Neural cell (in vitro differentiated cells): ENCODE results near the gene ESR1. TPM values are rescaled to one million over a fixed set of nuclear protein-coding genes. Genes with fewer than 3 reads are reported as not detected.

Source experiments
- H2AFZ ChIP-seq: fragments of 200-600, 300-800 bp; sonication (generic), shearing (Covaris generic); 2 replicates; pipeline ENCODE4 v1.6.0; 2014; ENCODE audit warnings: low read depth, mild to moderate bottlenecking, antibody characterized with exemption, low read length, moderate library complexity
- H3F3A ChIP-seq: fragments of 200-600 bp; shearing (Covaris generic); 2 replicates; pipeline ENCODE4 v1.6.1; 2016; ENCODE audit warnings: mild to moderate bottlenecking, moderate library complexity, mixed read lengths, antibody characterized with exemption, low read length; ENCODE audit not compliant: insufficient read depth, poor library complexity, severe bottlenecking
- H3K27ac ChIP-seq: fragments of 200-600, 300-800 bp; sonication (generic), shearing (Covaris generic); 2 replicates; pipeline ENCODE4 v1.5.1; 2014; ENCODE audit warnings: mild to moderate bottlenecking, low read length, moderate library complexity
- H3K27me3 ChIP-seq: fragments of 300-800, 200-600 bp; sonication (generic), shearing (Covaris generic); 2 replicates; pipeline ENCODE4 v1.6.0; 2014; ENCODE audit warnings: mild to moderate bottlenecking, low read depth, low read length, moderate library complexity; ENCODE audit not compliant: insufficient read depth
- H3K36me3 ChIP-seq: fragments of 300-800, 200-600 bp; sonication (generic), shearing (Covaris generic); 2 replicates; pipeline ENCODE4 v1.5.1; 2014; ENCODE audit warnings: mild to moderate bottlenecking, antibody characterized with exemption, low read length, moderate library complexity; ENCODE audit not compliant: insufficient read depth
- H3K4me2 ChIP-seq: fragments of 300-800, 200-600 bp; sonication (generic), shearing (Covaris generic); 2 replicates; pipeline ENCODE4 v1.6.0; 2014; ENCODE audit warnings: mild to moderate bottlenecking, low read length
- H3K4me3 ChIP-seq: fragments of 300-800, 200-600 bp; sonication (generic), shearing (Covaris generic); 2 replicates; pipeline ENCODE4 v1.5.1; 2014; ENCODE audit warnings: mild to moderate bottlenecking, low read length, moderate library complexity
- H3K79me2 ChIP-seq: fragments of 200-600 bp; shearing (Covaris generic); replicated peaks from 2 replicates; pipeline ENCODE4 v1.6.0; 2014; ENCODE audit warnings: mild to moderate bottlenecking, low read length, moderate library complexity; ENCODE audit not compliant: insufficient read depth
- H3K9ac ChIP-seq: fragments of 300-800, 200-600 bp; sonication (generic), shearing (Covaris generic); 2 replicates; pipeline ENCODE4 v1.6.1; 2016; ENCODE audit warnings: mild to moderate bottlenecking, low read length, mixed read lengths
- H3K9me2 ChIP-seq: fragments of 200-600 bp; shearing (Covaris generic); 2 replicates; pipeline ENCODE4 v1.6.1; 2016; ENCODE audit warnings: mild to moderate bottlenecking, low read length, mixed read lengths; ENCODE audit not compliant: insufficient read depth
- H3K9me3 ChIP-seq: fragments of 200-600, 300-800 bp; sonication (generic), shearing (Covaris generic); 2 replicates; pipeline ENCODE4 v1.6.1; 2016; ENCODE audit warnings: mild to moderate bottlenecking, mixed run types, low read length, moderate library complexity, mixed read lengths
- H4K20me1 ChIP-seq: fragments of 200-600 bp; shearing (Covaris generic); 2 replicates; pipeline ENCODE4 v1.6.1; 2016; ENCODE audit warnings: mild to moderate bottlenecking, mixed run types; ENCODE audit not compliant: insufficient read depth
- CTCF ChIP-seq: fragments of 450-650 bp; IDR thresholded peaks from 2 replicates; pipeline ENCODE4 v1.5.1; 2014; ENCODE audit warnings: antibody characterized with exemption, mild to moderate bottlenecking, moderate library complexity; ENCODE audit not compliant: poor library complexity, severe bottlenecking
- EP300 ChIP-seq: fragments of 450-650 bp; conservative IDR thresholded peaks from 2 replicates; pipeline ENCODE4 v1.6.1; 2014; ENCODE audit warnings: antibody characterized with exemption, mild to moderate bottlenecking, moderate library complexity; ENCODE audit not compliant: poor library complexity, severe bottlenecking
- EZH2 ChIP-seq: fragments of 200-600, 300-800 bp; shearing (Covaris generic), sonication (generic); IDR thresholded peaks from 2 replicates; pipeline ENCODE4 v1.6.1; 2014; ENCODE audit warnings: antibody characterized with exemption, low read length, borderline replicate concordance, mild to moderate bottlenecking; ENCODE audit not compliant: insufficient read depth, poor library complexity, severe bottlenecking
- MXI1 ChIP-seq: fragments of 450-650 bp; conservative IDR thresholded peaks from 2 replicates; pipeline ENCODE4 v1.6.1; 2014; ENCODE audit warnings: antibody characterized with exemption, mild to moderate bottlenecking; ENCODE audit not compliant: poor library complexity, severe bottlenecking
- POLR2AphosphoS5 ChIP-seq: IDR thresholded peaks from 2 replicates; pipeline ENCODE4 v1.6.1; 2012
- RAD21 ChIP-seq: fragments of 450-650 bp; conservative IDR thresholded peaks from 2 replicates; pipeline ENCODE4 v1.6.1; 2014; ENCODE audit warnings: antibody characterized with exemption, mild to moderate bottlenecking, moderate library complexity
- REST ChIP-seq: IDR thresholded peaks from 2 replicates; pipeline ENCODE4 v1.6.1; 2012; ENCODE audit warnings: borderline replicate concordance
- SMC3 ChIP-seq: fragments of 450-650 bp; conservative IDR thresholded peaks from 2 replicates; pipeline ENCODE4 v1.6.1; 2014; ENCODE audit warnings: antibody characterized with exemption, mild to moderate bottlenecking, moderate library complexity; ENCODE audit not compliant: poor library complexity
- TAF1 ChIP-seq: IDR thresholded peaks from 2 replicates; pipeline ENCODE4 v1.6.1; 2012; ENCODE audit warnings: low read depth
- polyA plus RNA-seq: library from polyadenylated mRNA; depleted of rRNA; stranded (reverse); fragments of >200 nt; gene quantifications from 2 replicates; pipeline ENCODE4 v1.2.3, GENCODE V29; 2014

Gene ESR1
- polyA plus RNA-seq, 1 donor from 2014 or later: 0.14 TPM

- Histone ChIP-seq H3K4me2 (no peak overlapping the region), H3K4me3 (no peak overlapping the region)
These were observed 241.4 kb downstream of the ESR1 start for GRCh38 chr6:152048921-152049320.

DNA sequence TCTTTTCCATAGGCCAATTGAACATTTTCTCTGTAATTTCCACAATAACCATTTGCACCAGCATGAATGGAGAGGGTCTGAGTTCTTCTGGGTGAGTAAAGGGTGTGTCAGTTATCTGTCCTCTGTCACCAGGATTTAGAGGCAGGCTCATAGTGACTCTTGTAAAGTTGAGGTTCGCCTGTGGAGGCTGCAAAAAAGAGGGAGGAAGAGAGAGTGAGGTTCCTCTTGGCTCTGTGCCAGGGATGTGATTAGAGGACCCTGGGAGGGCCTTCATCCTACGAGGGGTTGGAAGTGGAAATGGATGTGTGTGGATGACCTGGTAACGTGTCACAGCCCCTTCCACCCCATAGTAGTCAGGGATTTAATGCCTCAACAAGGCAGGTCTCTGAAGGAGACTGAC is 242.0 kb downstream of the ESR1 start:
- Histone ChIP-seq H3K27me3 (no peaks in the 10 kb centered on the region), H3K27ac (no peak overlapping the region), H3K79me2 (no peaks in the 10 kb centered on the region), H2AFZ (no peak overlapping the region), H3K9me2 (no peaks in the 10 kb centered on the region), H4K20me1 (no peaks in the 10 kb centered on the region), H3F3A (no peaks in the 10 kb centered on the region), H3K9ac (no peak overlapping the region), H3K4me2 (no peak overlapping the region), H3K36me3 (no peaks in the 10 kb centered on the region), H3K9me3 (no peaks in the 10 kb centered on the region), H3K4me3 (no peak overlapping the region)
- TF ChIP-seq TAF1: no peak
- TF ChIP-seq POLR2AphosphoS5: no peak
- no peak for TF ChIP-seq RAD21
- TF ChIP-seq MXI1: no peak
- no peak for TF ChIP-seq EZH2
- TF ChIP-seq CTCF: no peak
- no peak for TF ChIP-seq EP300
- no peak for TF ChIP-seq SMC3

More at GRCh38 chr6:152048921-152049320, 241.4 kb downstream of the ESR1 start:
- Histone ChIP-seq H3K9ac (no peak overlapping the region), H3K36me3 (no peaks in the 10 kb centered on the region), H3K27ac (no peak overlapping the region), H3K79me2 (no peaks in the 10 kb centered on the region), H3K9me3 (no peaks in the 10 kb centered on the region), H3K27me3 (no peaks in the 10 kb centered on the region), H2AFZ (no peak overlapping the region), H3K9me2 (no peaks in the 10 kb centered on the region), H3F3A (no peaks in the 10 kb centered on the region), H4K20me1 (no peaks in the 10 kb centered on the region)
- TF ChIP-seq REST (no peak), CTCF (no peak), MXI1 (no peak), EP300 (no peak), SMC3 (no peak), TAF1 (no peak), RAD21 (no peak), EZH2 (no peak), POLR2AphosphoS5 (no peak)
